Activated CD8-positive, alpha-beta memory T cell treated with anti-CD3 and anti-CD28 coated beads for 48 hours (primary cell): ENCODE results near the gene KCNF1.

Source experiments
- DNase-seq, 3 experiments: peaks; one replicate each; pipeline ENCODE4 v3.0.0-alpha.2; 2020; ENCODE audit warnings: low read depth in 2 of 3, low spot score in 2 of 3

The KCNF1 gene

GRCh38 chr2:10901160-10901939, 10.4 kb upstream of the KCNF1 start:
- no peak for DNase-seq

GRCh38 chr2:10903861-10904210, 7.9 kb upstream of the KCNF1 start:
- no peak for DNase-seq

- no peak for DNase-seq
Measured at GRCh38 chr2:10904455-10904854, 7.3 kb upstream of the KCNF1 start.

DNA sequence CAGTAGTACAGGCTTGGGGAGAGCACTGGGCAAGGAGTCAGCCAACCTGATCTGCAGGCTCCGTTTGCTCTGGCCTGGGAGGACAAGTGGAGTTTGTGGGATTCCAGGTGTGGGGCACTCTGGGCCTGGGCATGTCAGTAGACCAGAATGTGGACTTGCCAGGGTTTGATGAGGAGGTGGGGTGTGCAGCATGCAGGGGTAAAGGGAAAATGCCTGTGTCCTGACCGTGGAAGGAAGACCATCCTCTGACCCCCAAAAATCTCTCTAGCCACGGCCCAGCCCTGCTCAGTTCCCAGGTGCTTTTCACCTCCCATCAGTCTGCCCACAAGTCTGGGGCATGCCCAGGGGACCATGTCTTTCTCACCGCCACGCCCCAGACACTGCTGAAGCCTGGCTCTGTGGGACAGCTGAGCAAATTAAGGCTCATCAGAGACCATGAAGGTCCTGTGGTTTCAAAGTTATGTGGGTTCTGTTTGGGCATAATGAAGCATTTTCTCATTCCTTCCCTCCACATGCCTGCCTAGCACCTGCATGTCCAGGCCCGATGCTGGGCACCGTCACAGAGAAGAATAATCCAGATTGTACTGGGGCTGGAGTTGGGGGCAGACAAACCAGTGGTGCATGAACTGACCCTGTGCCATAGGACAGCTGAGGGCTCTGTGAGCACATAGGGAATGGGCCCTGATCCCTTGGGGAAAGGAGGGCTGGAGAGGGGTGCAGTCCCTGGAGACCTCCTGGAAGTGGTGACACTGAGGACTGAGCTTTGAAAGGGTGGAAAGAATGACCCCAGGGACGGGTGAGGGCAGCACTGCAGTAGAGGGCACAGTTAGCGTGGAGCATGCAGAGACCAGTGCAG, 6.5 kb upstream of the KCNF1 start:
- DNase-seq = no peak

GRCh38 chr2:10905862-10906143, 5.9 kb upstream of the KCNF1 start:
- DNase-seq = no peak

DNA sequence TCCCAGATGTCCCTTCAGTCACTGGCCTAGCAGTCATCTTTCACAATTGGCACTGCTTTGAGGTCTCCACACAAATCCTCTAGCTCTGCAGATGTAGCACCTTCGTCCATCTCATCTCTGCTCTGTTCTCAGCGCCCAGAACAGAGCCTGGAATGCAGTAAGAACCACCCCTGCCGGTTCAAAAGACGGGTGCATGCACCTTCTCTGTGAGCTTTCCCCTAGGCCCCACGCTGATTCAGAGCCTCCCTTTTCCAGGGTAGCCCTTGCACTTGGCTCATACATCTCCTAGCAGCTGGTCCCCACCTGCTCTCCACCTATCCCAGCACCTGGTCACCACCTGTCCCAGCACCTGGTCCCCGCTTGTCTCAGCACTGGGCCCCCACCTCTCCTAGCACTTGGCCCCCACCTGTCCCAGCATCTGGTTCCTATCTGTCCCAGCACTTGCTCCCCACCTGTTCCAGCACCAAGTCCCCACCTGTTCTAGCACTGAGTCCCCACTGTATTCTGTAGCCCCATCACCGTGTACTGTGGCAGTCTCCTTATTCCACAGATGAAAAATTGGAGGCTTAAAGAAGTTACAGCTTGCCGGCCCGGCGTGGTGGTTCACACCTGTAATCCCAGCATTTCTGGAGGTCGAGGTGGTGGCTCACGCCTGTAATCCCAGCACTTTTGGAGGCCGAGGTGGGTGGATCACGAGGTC, 4.7 kb upstream of the KCNF1 start:
- DNase-seq = no peak

GRCh38 chr2:10908195-10908594, 3.5 kb upstream of the KCNF1 start:
- DNase-seq = no peak

DNA sequence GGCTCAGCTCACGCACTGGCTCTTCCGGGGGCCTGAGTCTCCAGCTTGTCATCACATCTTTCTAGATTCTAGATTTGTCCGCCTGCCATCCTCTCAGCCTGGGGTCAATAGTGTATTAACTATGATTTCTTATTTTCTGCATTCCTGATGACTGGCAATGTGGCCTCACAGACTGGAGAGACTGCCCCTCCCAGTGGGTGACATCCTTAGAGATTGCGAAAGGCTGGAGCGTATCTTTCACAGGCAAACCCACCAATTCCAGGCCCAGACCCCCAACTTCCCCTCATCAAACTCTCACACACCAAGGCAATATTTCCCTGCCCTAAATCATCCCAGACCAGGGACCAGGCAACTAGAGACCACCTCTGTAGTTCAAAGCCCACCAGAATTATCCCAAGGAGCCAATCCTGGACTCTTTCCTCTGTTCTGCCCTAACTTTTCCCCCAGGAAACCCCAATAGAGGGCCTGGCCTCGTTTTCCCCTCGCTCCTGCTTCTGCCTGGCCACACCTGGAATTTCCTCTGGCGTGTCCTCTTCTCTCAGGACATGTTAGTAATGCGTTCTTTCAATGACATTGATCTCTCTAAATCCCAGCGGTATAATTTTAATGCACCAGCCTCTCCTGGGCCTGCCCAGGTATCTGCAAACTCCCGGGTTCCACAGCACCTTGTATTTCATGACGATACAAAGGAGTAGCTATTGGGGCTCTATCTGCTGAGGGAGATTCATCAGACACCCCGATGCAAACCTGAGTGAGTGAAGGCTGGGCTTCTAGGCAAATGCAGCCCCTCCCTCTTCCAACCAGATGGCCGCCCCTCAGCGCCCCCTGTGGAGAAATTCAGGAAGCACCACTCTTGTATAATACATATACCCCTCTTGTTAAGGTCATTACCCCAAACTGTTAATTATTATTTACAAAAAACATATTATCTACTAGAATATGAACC, 2.4 kb upstream of the KCNF1 start:
- no peak for DNase-seq

DNA sequence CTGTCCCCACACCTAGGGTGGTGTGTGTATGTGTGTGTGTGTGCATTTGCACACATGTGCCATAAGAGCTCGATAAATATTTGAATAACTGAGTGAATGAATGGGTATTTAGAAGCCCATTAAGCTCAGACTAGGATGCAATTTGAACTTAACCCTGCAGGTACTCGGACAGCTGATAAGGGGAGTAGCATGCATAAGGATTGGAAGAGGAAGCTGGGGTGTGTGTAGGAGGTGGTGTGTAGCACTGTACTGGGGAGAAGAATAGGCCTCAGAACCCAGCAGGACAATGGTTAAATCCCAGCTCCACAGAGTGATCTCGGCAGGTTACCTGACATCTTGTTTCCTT, 1.8 kb upstream of the KCNF1 start:
- DNase-seq = no peak

GRCh38 chr2:10910625-10911024, 1.1 kb upstream of the KCNF1 start:
- DNase-seq = no peak

GRCh38 chr2:10912076-10912731, 470 bp downstream of the KCNF1 start:
- no peak for DNase-seq

DNA sequence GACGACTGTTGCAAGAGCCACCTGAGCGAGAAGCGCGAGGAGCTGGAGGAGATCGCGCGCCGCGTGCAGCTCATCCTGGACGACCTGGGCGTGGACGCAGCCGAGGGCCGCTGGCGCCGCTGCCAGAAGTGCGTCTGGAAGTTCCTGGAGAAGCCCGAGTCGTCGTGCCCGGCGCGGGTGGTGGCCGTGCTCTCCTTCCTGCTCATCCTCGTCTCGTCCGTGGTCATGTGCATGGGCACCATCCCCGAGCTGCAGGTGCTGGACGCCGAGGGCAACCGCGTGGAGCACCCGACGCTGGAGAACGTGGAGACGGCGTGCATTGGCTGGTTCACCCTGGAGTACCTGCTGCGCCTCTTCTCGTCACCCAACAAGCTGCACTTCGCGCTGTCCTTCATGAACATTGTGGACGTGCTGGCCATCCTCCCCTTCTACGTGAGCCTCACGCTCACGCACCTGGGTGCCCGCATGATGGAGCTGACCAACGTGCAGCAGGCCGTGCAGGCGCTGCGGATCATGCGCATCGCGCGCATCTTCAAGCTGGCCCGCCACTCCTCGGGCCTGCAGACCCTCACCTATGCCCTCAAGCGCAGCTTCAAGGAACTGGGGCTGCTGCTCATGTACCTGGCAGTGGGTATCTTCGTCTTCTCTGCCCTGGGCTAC, 1.2 kb downstream of the KCNF1 start:
- no peak for DNase-seq

GRCh38 chr2:10913501-10914271, 2.0 kb downstream of the KCNF1 start:
- DNase-seq = no peak

DNA sequence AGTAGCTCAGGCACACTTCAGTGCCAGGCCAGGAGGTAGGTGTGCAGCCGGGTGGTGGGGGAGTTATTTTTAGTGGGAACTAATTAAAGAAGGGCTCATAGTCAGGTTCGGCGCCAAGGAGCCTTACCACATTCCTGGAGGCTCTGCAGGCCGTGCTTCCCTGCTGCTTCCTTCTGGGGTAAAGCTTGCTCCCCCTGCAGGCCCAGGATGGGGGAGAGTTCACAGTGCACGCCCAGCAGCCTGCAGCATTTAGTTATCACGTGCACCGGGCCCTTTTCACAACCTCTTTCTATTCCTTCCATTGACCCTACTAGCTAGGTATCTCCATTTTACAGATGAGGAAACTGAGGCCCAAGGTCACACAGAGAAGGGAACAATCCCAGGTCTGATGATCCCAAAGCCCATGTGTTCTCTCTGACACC, 2.5 kb downstream of the KCNF1 start:
- no peak for DNase-seq

GRCh38 chr2:10915236-10915635, 3.5 kb downstream of the KCNF1 start:
- no peak for DNase-seq

GRCh38 chr2:10915731-10916276, 4.1 kb downstream of the KCNF1 start:
- DNase-seq = no peak

DNA sequence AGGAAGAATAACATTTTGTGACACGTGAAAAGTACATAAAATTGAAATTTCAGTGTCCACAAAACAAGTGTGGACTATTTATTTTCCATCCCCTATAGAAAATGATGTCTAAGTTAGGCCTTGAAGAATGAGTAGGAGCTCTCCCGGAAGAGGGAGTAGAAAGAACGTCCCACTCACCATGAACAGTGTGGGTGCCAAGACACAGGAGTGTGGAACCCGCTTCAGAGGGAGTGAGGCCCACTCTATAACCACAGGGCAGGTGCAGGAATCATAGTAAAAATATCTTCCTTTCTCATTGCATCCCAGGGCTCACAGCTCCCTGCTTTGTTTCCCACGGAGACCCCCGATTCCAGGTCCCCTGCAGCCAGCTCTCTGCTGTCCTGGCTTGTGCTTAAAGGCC, 5.2 kb downstream of the KCNF1 start:
- DNase-seq = no peak

- DNase-seq = no peak
Measured at GRCh38 chr2:10917927-10918326, 6.2 kb downstream of the KCNF1 start.
